Mesendoderm (in vitro differentiated cells): Measurements from ENCODE around the gene GALNT9.

Source experiments
- DNase-seq: peaks from one replicate; pipeline ENCODE4 v3.0.0; 2013
- H2AK5ac ChIP-seq: 2 replicates; pipeline ENCODE4 v1.6.1; 2013; ENCODE audit warnings: low read length, inconsistent platforms
- H2BK120ac ChIP-seq: 2 replicates; pipeline ENCODE4 v1.6.1; 2013; ENCODE audit warnings: low read depth, mild to moderate bottlenecking, low read length, moderate library complexity, mixed read lengths
- H2BK15ac ChIP-seq: replicated peaks from 2 replicates; pipeline ENCODE4 v1.6.1; 2013; ENCODE audit warnings: low read depth, mild to moderate bottlenecking, moderate library complexity
- H2BK5ac ChIP-seq: 2 replicates; pipeline ENCODE4 v1.6.1; 2013; ENCODE audit warnings: low read length, inconsistent platforms
- H3K18ac ChIP-seq: 2 replicates; pipeline ENCODE4 v1.6.1; 2013; ENCODE audit warnings: mild to moderate bottlenecking, low read length, mixed read lengths
- H3K23ac ChIP-seq: one replicate; pipeline ENCODE4 v1.6.1; 2013; ENCODE audit warnings: low read length
- H3K27ac ChIP-seq: 2 replicates; pipeline ENCODE4 v1.5.1; 2013; ENCODE audit warnings: low read depth, mild to moderate bottlenecking, inconsistent platforms, low read length, moderate library complexity
- H3K27me3 ChIP-seq: 2 replicates; pipeline ENCODE4 v1.6.1; 2013; ENCODE audit warnings: low read length, control low read depth, mild to moderate bottlenecking, inconsistent platforms; ENCODE audit not compliant: insufficient read depth, poor library complexity
- H3K36me3 ChIP-seq: 2 replicates; pipeline ENCODE4 v1.6.1; 2013; ENCODE audit warnings: low read length, inconsistent platforms; ENCODE audit not compliant: control insufficient read depth, insufficient read depth
- H3K4ac ChIP-seq: one replicate; pipeline ENCODE4 v1.6.1; 2013; ENCODE audit warnings: low read depth, mild to moderate bottlenecking, low read length, moderate library complexity
- H3K4me1 ChIP-seq: 2 replicates; pipeline ENCODE4 v1.6.1; 2013; ENCODE audit warnings: low read depth, low read length, inconsistent platforms; ENCODE audit not compliant: control insufficient read depth
- H3K4me2 ChIP-seq: 2 replicates; pipeline ENCODE4 v1.6.1; 2013; ENCODE audit warnings: low read length
- H3K4me3 ChIP-seq: 2 replicates; pipeline ENCODE4 v1.5.1; 2013; ENCODE audit warnings: mild to moderate bottlenecking, low read length
- H3K56ac ChIP-seq: one replicate; pipeline ENCODE4 v1.6.1; 2013; ENCODE audit warnings: low read length
- H3K79me1 ChIP-seq: 2 replicates; pipeline ENCODE4 v1.6.1; 2013; ENCODE audit warnings: low read length, inconsistent platforms
- H3K79me2 ChIP-seq: 2 replicates; pipeline ENCODE4 v1.6.1; 2013; ENCODE audit warnings: mild to moderate bottlenecking, low read length; ENCODE audit not compliant: control insufficient read depth, insufficient read depth
- H3K9ac ChIP-seq: 2 replicates; pipeline ENCODE4 v1.6.1; 2013; ENCODE audit warnings: low read length, inconsistent platforms
- H4K5ac ChIP-seq: one replicate; pipeline ENCODE4 v1.6.1; 2013; ENCODE audit warnings: low read length
- H4K8ac ChIP-seq: one replicate; pipeline ENCODE4 v1.6.1; 2013; ENCODE audit warnings: low read depth, mild to moderate bottlenecking, control low read depth, low read length, moderate library complexity
- WGBS: extraction: QIAGEN DNeasy Blood & Tissue Kit; methylation state at CpG from one replicate; pipeline ENCODE4 v1.1.7; 2013; ENCODE audit warnings: low lambda C conversion rate, missing lambda C conversion rate; ENCODE audit not compliant: insufficient coverage; ENCODE audit errors: extremely low coverage; 5-methylcytosine and 5-hydroxymethylcytosine counted together

GALNT9 gene

GRCh38 chr12:132343294-132344004 lies 14.1 kb upstream of the GALNT9 start:
- DNase-seq = no peak

GRCh38 chr12:132342251-132343227 lies 13.2 kb upstream of the GALNT9 start:
- no peak overlapping the region for H3K4ac ChIP-seq
- H3K4me3 ChIP-seq = no peak overlapping the region
- H2AK5ac ChIP-seq = no peak overlapping the region
- H3K36me3 ChIP-seq = no peaks in the 10 kb centered on the region
- H3K4me1 ChIP-seq = no peaks in the 10 kb centered on the region
- no peak overlapping the region for H2BK15ac ChIP-seq
- H3K56ac ChIP-seq = no peak overlapping the region
- H3K4me2 ChIP-seq = no peak overlapping the region
- no peak overlapping the region for H3K27ac ChIP-seq
- H2BK5ac ChIP-seq = no peak overlapping the region
- no peaks in the 10 kb centered on the region for H3K79me2 ChIP-seq
- no peak overlapping the region for H3K18ac ChIP-seq
- H3K27me3 ChIP-seq = no peaks in the 10 kb centered on the region
- H3K23ac ChIP-seq = no peak overlapping the region
- H4K5ac ChIP-seq = no peak overlapping the region
- no peak overlapping the region for H4K8ac ChIP-seq
- DNase-seq = peak; percentile 67
- no peak overlapping the region for H3K9ac ChIP-seq
- H3K79me1 ChIP-seq = no peaks in the 10 kb centered on the region
- no CpG with 5 or more reads among the region's 24 CpGs for WGBS
- H2BK120ac ChIP-seq = no peak overlapping the region

More at GRCh38 chr12:132343294-132344004, 14.1 kb upstream of the GALNT9 start:
- Histone ChIP-seq H4K5ac (no peak overlapping the region), H3K4me1 (no peaks in the 10 kb centered on the region), H3K4ac (no peak overlapping the region), H3K79me1 (no peaks in the 10 kb centered on the region), H3K9ac (no peak overlapping the region), H2BK5ac (no peak overlapping the region), H3K23ac (no peak overlapping the region), H2BK120ac (no peak overlapping the region), H3K79me2 (no peaks in the 10 kb centered on the region), H3K4me3 (no peak overlapping the region), H3K27me3 (no peaks in the 10 kb centered on the region), H2BK15ac (no peak overlapping the region), H3K18ac (no peak overlapping the region), H3K36me3 (no peaks in the 10 kb centered on the region), H3K56ac (no peak overlapping the region), H3K27ac (no peak overlapping the region), H4K8ac (no peak overlapping the region), H2AK5ac (no peak overlapping the region), H3K4me2 (no peak overlapping the region)
- no CpG with 5 or more reads among the region's 23 CpGs for WGBS

DNA sequence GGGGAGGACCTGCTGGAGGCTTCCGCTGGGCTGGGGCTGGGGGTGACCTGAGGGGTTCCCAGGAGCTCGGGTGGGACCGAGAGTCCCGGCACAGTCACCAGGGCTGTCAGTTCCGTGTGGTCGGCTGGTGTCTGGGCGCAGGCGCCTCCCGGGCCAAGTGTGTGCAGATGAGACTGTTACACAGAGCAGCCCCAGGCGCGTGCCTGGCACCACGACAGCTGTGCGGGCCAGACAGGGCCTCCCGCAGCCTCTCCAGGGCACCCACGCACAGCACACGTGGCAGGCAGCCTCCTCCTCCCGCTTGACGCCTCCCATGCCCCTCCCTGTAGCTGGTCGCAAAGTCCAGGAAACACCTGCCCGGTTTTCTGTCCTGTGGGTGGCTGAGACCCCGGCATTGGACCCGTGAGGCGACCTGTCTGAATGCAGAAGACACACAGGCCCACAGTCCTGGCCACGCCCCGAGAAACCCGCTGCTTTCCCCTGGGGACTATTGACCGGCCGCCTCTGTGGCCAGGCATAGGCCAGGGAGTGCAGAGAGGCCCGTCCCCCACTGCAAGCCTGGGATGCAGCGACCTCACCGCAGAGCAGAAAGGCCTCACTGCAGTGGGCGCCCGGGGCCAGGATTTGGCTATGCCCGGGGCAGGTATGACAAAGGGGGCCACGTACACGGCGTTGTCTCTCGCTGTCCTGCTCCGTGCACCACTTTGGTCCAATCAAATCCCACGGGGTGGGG lies 12.1 kb upstream of the GALNT9 start:
- WGBS = no CpG with 5 or more reads among the region's 40 CpGs
- Histone ChIP-seq H3K4me3 (no peak overlapping the region), H4K5ac (no peak overlapping the region), H3K9ac (no peak overlapping the region), H3K27me3 (no peaks in the 10 kb centered on the region), H2BK120ac (no peak overlapping the region), H3K79me2 (no peaks in the 10 kb centered on the region), H2BK5ac (no peak overlapping the region), H3K56ac (no peak overlapping the region), H3K4ac (no peak overlapping the region), H3K4me1 (no peaks in the 10 kb centered on the region), H3K79me1 (no peaks in the 10 kb centered on the region), H4K8ac (no peak overlapping the region), H2BK15ac (no peak overlapping the region), H3K27ac (no peak overlapping the region), H2AK5ac (no peak overlapping the region), H3K36me3 (no peaks in the 10 kb centered on the region), H3K18ac (no peak overlapping the region), H3K4me2 (no peak overlapping the region), H3K23ac (no peak overlapping the region)
- DNase-seq = no peak

DNA sequence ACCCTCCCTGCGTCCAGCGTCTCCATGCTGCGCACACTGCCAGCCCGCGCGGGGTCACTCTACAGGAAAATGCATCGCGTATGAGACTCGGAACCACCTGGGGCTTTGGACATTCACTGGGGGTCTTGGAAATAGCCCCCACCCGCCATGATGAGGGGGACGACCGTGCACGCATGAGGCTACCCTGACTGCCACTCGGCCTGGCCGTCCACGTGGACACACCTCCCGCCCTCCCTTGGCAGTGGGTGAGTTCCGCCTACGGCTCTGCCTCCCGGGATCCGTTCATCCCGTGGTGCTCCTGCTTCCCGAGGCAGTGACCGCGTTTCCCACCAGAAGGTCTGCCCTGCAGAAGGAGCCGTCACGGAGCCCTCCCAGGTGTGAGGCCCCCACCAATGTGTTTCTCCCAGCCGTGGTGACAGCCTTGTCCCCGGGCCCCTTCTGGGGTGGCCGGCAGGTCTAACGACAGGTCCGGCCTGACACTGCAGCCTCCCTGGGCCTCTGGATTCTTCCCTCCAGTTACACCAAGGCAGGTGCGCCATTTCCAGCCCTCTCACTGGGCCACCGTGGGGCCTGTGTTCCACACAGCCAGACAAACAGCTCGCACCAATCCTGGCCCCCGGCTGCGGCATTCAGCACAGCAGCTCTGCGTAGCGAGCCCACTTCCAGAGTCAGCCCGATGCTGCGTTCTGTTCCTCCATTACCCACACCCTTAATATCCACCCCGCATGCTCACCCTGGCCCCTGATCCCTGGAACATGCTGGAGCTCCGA lies 11.1 kb upstream of the GALNT9 start:
- Histone ChIP-seq H2BK15ac (no peak overlapping the region), H3K4me1 (no peaks in the 10 kb centered on the region), H4K8ac (no peak overlapping the region), H3K56ac (no peak overlapping the region), H3K27me3 (no peaks in the 10 kb centered on the region), H2BK5ac (no peak overlapping the region), H3K18ac (no peak overlapping the region), H3K4me2 (no peak overlapping the region), H3K27ac (no peak overlapping the region), H3K9ac (no peak overlapping the region), H2AK5ac (no peak overlapping the region), H3K23ac (no peak overlapping the region), H3K79me2 (no peaks in the 10 kb centered on the region), H3K4me3 (no peak overlapping the region), H3K79me1 (no peaks in the 10 kb centered on the region), H3K4ac (no peak overlapping the region), H4K5ac (no peak overlapping the region), H2BK120ac (no peak overlapping the region), H3K36me3 (no peaks in the 10 kb centered on the region)
- no peak for DNase-seq
- no CpG with 5 or more reads among the region's 43 CpGs for WGBS

DNA sequence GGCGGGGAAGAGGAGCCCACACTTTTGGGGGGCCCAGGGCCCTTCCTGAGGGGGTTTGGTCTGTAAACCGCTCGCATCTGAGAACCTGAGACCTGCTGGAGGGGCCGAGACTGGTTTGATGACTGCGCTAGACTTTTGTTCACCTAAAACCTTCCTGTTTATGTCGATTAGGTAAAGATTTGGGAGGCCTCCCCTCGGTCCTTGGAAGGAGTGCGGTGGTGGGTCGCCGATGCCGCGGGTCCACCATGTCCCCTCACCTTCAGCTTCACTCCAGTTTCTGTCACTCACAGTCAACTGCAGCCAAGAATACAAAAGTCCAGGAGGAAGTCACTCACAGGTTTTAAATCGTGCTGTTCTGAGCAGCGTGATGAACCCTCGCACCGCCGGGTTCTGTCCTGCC lies 10.5 kb upstream of the GALNT9 start:
- H3K79me2 ChIP-seq = no peaks in the 10 kb centered on the region
- H3K27me3 ChIP-seq = no peaks in the 10 kb centered on the region
- no peak overlapping the region for H2BK15ac ChIP-seq
- H4K5ac ChIP-seq = no peak overlapping the region
- no peak overlapping the region for H4K8ac ChIP-seq
- H2BK5ac ChIP-seq = no peak overlapping the region
- no CpG with 5 or more reads among the region's 17 CpGs for WGBS
- no peak overlapping the region for H3K4me3 ChIP-seq
- no peak overlapping the region for H2BK120ac ChIP-seq
- H3K4me1 ChIP-seq = no peaks in the 10 kb centered on the region
- no peaks in the 10 kb centered on the region for H3K36me3 ChIP-seq
- no peak overlapping the region for H3K18ac ChIP-seq
- no peak overlapping the region for H3K4me2 ChIP-seq
- H3K9ac ChIP-seq = no peak overlapping the region
- H3K27ac ChIP-seq = no peak overlapping the region
- H3K4ac ChIP-seq = no peak overlapping the region
- no peak overlapping the region for H3K56ac ChIP-seq
- no peak for DNase-seq
- no peaks in the 10 kb centered on the region for H3K79me1 ChIP-seq
- no peak overlapping the region for H2AK5ac ChIP-seq
- no peak overlapping the region for H3K23ac ChIP-seq
